GM18526 (cell line): ENCODE measurements around the gene USP36.

Experiments
- POLR2A ChIP-seq: IDR thresholded peaks from 3 replicates; pipeline ENCODE4 v1.6.1; 2011; ENCODE audit not compliant: insufficient read length; ENCODE audit errors: extremely low read depth

USP36 gene

DNA sequence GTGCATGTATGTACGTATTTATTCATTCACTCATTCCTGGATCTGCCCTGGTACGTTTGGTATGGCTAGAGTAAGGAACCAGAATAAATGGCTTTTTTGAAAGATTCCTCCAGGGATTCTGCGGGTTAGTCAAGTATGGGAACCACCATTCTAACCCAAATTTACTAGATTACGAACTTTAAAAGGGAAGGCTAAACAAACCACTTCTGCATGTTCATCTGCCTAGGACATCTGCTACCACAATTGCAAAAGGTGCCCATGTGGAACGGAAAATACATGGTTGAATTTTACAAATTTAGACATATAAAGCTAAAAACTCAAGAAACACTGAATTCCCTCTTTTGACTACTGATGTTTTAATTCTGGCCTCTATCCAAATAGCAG is 80.7 kb downstream of the USP36 start:
- TF ChIP-seq POLR2A: no peak

DNA sequence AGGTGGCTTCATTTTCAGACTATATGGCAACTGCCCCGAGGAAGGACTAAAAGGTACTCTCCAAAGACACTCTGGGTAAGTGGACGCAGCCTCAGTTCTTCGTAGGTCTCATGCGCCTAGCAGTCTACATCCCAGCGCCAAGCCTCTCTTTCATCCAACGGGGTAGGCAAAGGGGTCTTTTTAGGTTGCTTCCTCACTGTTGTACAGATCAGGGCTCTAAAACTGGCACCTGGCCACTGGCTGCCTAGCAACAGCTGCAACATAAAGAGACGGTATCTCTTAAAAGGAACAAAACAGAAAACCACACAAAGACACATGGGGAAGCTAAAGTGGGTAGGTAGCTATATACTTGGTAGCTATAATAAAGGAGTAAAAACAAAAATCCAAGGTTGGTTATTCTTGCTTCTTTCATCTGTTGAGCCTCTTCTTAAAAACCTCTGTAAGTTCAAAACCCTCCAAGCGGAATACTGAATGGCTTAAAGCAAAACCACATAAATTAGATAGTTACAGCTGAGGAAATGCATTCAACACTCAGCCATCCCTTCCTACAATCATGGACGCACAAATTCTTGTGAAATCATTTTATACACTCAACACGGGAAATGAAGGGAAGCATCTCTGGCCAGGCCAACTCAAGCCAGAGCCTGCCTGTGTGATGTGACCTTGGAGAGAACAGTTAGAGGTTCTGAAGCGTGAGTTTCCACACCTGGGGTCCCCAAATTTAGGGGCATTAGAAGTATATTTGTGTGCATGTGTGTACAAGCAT is 81.2 kb downstream of the USP36 start:
- TF ChIP-seq POLR2A: no peak

DNA sequence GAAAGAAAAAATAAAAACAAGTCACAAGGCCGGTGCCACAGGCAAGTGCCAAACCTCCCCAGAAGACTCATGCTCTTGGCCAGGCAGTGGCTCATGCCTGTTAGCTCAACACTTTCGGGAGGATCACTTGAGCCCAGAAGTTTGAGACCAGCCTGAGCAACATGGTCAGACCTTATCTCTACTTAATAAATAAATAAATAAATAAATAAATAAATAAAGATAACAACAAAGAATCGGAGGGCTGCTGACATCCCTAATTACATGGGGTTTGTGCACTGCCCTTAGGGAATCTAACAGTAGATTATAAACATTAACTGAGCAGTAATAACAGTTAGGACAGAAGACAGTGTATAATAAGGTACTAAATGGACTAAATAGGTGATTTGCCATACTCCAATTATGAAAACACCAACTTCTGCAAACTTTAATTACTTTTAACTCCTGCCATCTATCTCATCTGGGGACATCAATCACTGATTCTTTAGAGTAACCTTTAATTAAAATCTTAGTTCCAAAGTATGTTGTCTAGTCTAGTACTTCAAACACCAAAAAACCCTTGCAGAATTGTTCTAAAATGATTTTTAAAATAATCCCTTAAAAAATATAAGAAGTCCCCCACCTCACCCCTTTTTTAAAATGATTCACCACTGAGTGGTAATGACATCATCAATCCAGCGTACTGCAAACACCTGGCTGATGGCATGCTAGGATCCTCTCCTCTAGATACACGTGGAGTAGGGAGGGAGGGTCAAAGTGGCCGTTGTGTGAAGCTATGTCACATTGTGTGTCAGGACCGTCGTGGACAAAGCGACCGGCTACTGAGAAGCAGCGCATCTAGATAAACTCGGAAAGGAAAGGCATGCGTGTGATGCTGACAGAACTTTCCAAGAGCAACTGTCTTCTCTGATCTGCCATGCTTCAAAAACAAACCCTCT is 87.0 kb downstream of the USP36 start:
- TF ChIP-seq POLR2A: no peak

DNA sequence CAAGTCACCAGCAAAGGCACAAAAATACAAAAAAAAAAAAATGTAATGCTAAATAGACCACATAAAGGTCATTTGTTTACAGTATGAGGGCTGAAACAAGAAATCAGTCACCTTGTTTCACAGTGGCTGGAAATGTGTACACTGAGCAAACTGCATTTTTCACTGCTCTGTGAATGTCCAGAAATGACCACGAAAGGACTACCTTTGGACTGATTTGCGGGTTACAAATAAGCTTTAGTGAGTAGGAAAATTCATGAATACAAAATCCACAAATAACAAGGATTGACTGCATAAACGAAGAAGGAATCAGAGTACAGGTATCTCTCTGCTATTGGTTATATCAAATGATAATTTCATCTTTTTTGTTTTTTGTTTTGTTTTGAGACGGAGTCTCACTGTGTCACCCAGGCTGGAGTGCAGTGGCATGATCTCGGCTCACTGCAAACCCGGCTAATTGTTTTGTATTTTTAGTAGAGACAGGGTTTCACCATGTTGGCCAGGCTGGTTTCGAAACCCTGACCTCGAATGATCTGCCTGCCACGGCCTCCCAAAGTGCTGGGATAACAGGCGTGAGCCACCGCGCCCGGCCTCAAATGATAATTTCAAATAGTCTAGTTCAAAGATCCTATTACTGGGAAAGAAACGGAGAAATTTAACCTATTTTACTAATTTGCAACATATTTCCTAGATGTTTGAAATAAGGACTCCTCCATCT is 89.0 kb downstream of the USP36 start:
- no peak for TF ChIP-seq POLR2A

DNA sequence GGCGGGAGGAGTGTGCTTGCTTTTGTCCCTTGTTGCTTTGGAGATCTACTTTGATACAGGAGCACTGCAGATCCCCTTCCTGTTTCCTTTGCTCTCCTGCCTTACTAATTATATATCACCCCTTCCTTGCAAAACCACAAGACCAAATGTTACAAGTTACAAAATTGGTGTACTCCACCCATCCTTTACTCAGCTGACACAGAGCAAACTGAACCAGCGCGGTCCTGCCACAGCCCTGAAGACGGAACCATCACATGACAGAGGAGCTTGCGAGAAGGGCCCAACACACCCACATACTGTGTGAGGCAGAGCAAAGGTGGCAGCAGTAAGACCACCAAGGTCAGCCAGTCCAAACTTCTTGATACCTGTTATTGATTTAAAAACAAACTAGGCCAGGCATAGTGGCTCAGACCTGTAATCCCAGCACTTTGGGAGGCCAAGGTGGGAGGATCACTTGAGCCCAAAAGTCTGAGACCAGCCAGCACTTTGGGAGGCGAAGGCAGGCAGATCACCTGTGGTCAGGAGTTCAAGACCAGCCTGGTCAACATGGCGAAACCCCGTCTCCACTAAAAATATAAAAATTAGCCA is 91.8 kb downstream of the USP36 start:
- TF ChIP-seq POLR2A: no peak

DNA sequence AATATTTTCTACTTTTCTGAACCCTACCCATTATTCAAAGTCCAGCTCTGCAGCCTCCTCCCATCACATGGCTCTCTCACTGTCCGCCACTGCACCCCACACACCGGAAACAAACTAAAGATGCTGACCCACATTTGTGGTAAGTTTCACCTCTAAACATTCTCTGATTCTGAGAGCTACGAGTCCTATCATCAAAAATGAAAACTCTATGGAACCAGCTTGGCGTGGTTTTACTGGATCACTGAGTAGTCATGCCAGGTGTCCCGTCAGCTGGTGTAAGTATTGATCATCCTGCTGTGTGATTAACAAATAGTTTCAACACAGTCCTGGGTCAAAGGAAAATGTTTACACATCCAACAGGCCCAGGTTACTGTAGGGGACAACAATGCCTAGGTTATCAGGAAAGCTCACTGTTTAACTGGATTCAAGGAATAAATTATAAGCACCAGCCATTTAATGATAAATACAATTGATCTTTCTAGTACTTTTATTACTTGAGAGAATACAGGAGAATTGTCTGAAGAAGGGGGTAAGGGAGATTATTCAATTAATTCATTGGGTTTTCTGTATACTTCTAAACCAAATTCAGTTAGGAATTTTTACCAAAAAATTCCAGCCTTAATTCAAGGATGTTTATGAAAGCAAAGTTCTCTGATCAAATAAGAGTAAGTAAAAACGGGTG is 92.4 kb downstream of the USP36 start:
- TF ChIP-seq POLR2A: no peak

DNA sequence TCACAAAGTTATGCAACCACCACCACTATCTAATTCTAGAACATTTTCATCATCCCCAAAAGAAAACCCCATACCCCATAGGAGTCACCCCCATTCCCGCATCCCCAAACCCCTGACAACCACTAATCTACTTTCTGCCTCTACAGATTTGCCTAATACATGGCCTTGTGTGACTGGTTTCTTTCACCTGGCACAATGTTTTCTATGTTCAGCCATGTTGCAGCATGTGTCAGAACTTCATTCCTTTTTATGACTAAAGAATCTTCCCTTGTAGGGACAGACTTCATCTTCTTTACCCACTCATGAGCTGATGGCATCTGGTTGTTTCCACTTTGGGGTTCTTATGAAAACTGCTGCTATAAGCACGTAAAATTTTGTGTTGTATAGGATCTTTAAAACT is 93.1 kb downstream of the USP36 start:
- TF ChIP-seq POLR2A: no peak

DNA sequence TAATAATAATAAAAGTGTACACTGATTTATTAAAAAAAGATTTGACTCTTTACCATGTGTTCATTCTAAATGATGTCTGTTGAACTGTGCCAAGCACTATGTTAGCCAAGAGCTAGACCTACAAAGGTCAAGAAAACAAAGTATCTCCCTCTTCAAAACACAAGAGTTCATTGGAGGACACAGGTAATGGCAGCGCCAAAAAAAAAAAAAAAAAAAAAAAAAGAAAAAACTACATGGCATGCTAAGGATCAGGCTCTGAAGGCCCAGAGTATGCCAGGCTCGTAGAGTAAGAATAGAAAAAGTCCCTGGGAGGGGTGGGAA is 93.7 kb downstream of the USP36 start:
- TF ChIP-seq POLR2A: no peak

DNA sequence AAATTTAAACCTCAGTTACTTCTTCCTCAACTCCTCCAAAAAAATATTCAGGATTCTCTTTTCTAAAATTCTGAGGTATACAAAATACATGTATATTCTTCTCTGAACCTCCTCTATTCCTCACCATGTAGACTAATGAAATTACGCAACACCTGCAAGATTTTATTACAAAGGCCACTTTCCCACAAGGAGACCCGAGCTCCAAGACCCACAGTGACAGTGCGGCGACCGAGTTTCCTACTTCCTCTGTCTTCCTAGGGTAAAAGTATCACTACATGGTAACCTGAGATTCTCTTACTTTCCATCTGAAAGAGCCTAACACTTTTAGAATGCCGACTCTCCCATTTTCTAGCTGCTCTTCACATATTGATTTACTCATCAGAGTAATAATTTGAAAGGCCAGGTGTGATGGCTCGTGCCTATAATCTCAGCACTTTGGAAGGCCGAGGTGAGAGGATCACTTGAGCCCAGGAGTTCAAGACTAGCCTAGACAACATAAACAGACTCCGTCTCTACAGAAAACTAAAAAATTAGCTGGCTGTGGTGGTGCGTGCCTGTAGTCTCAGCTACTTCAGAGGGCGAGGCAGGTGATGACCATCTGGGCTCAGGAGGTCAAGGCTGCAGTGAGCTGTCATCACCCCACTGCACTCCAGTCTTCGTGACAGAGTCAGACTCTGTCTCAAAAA is 94.2 kb downstream of the USP36 start:
- TF ChIP-seq POLR2A: no peak
